Medulla oblongata (tissue), 1 donor: ENCODE measurements around the gene GLRX3.

Source experiments
- DNase-seq: peaks from one replicate; pipeline ENCODE4 v3.0.0-alpha.2; 2015; ENCODE audit errors: extremely low spot score

GLRX3 gene

GRCh38 chr10:130206216-130206737, 70.1 kb downstream of the GLRX3 start:
- DNase-seq = no peak

DNA sequence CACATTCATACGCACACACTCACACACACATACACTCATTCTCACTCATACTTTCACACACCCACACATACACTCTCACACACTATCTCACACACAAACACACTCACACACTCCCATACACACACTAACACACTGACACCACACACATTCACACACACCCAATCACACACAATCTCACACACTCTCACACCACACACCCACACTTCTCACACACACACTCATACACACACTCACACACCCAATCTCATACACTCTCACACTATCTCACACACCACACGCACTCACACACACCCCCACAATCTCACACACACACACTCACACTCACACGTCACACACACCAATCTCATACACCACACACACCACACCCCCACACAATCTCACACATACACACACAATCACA, 71.0 kb downstream of the GLRX3 start:
- DNase-seq = no peak

- DNase-seq = no peak
Observed at GRCh38 chr10:130208807-130209206, 72.6 kb downstream of the GLRX3 start.

- DNase-seq = no peak
Observed at GRCh38 chr10:130212746-130213145, 76.6 kb downstream of the GLRX3 start.

DNA sequence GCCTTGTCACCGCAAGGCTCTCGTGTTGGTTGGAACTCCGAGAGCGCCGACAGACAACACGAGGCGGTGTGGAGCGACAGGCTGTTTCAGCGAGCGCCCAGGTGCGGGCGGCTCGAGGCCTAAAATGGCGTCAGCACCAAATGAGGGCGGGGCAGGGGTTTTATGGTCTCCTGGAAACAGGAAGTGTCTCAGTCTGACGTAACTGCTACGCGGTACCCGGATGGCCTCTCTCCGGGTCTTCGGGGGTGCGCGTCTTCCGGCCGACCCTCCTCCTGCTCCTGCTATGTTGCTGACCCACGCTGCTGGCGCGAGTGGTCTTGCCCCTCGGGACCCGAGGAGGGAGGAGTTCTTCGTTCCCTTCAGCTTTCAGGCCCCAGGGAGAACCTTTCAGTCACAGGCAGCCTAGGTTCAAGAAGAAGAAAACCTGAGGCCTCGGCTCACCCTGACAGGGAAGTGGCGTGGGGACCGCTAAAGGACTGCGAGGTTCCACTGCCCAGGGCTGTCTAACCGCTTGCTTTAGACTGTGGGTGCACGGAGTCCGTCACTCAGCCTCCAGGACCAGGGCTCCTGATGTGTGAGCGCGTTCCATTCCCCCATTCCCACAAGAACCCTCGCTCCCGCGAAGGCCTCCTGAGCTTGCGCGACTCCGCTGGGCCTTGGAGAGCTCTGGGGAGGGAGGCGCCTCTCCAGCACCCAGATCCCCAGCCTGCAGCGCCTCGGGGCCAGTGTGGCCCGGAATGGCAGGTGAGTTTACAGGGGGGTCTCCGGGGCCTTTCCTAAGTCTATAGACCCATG, 77.3 kb downstream of the GLRX3 start:
- DNase-seq = no peak

DNA sequence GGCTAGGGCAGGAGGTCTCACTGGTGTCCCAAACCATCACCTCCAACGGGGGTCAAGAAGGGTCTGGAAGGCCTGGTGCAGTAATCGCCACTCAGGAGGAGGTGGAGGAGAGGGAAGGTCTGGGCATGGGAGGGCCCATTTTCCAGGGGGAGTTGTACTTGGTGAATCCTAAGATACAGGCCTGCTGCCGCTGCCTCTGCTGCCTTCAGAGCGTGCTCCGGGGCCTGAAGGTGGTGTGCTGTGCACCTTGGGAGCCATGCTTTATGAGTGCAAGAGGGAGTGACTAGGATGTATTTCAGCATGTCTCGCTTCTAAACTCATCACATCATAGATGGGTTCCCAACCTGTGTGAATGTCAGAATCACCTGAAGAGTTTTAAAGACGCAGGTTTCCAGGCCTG, 78.2 kb downstream of the GLRX3 start:
- no peak for DNase-seq

GRCh38 chr10:130215151-130215930, 79.2 kb downstream of the GLRX3 start:
- DNase-seq = no peak

DNA sequence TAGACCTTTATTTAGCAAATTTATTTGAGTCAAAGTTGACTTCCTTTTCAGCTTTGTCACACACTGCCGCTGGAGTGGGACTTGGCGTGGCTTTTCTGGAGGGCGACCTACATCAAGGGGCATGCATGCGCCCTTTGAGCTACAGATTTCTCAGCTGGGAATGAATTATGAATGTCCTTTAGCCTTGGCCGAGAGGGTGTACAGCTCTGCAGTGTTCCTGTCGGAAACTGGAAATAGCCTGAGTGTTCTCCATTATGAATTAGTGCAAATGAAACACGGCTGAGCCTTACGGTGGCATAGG, 79.7 kb downstream of the GLRX3 start:
- DNase-seq = no peak

DNA sequence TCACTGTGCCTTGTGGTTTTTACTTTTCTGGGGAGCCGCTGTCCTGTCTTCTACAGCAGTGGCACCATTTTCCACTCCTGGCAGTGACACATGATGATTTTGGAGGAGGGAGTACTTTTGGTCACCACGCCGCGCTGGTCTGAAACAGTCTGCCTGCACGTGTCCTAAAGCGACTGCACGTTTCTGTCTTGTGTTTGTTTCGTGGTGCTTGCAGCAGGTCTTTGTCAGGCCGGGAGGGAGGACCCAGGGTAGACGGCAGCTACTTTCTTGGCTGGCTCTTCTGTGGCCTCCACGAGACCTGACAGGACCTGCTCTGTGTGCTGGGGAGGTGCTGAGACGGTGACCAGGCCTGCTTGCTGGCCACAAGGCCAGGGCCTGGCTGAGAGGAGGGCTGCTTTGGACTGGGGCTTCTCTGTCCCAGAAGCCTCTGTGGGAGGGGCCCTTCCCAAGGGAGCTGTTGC, 82.0 kb downstream of the GLRX3 start:
- no peak for DNase-seq

DNA sequence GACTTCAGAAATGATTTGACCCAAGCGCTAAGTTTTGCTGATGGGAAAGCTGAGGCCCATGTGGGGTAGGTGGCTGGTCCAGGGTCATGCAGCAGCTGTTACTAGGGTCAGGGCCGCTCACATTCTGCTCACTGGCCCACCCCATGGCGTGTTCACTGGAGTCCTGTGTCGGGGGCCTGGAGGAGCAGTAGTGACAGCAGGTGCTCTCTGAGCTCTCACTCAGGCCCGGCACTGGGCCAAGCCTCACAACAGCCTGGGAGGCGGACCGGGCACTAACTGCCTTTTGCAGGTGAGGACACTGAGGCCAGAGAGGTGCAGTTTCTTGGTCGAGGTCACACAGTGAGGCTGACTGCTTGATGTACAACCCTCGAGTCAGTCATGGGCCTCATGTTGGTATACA, 82.7 kb downstream of the GLRX3 start:
- DNase-seq = no peak

DNA sequence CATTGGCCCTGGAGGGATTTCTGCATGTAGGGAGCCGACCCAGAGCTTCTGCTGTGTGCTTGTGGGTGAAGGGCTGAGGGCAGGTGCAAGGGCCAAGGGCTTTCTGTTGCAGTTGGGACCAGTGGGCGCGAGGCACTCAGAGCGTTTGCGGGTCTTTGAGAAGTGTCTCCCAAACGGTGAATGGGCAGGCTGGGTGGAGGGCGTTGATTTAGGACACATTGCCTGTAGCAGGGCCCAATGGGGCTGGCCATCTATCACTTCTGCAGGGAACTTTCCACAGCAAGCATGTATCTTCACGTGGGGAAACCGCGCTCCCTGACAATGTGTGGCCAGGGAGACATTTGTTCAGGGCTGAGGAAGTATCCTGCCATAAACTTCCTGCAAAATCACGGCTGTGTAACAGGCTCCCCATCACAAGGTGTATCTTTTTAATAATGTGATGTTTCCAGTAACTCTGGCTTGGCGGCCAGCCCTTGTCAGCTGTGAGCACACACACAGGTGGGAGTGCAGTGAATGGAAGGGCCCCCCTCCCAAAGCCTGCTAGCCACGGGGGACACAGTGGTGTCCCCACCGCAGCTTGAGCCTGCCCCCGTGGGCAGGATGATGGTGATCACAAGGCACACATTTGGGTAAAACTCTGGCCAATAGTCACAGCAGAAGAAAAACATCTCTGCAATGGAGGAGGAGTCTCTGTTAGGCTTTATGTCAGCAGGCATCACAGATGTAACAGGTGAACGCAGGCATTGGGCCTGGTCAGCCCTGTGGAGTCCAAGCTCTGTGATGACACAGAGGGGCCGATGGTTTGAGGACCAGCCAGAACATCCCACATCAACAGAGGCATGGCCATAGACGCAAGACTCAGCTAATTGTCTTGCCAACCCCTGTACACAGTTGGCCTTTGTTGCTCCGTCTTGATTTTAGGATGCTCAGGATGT, 84.3 kb downstream of the GLRX3 start:
- no peak for DNase-seq

DNA sequence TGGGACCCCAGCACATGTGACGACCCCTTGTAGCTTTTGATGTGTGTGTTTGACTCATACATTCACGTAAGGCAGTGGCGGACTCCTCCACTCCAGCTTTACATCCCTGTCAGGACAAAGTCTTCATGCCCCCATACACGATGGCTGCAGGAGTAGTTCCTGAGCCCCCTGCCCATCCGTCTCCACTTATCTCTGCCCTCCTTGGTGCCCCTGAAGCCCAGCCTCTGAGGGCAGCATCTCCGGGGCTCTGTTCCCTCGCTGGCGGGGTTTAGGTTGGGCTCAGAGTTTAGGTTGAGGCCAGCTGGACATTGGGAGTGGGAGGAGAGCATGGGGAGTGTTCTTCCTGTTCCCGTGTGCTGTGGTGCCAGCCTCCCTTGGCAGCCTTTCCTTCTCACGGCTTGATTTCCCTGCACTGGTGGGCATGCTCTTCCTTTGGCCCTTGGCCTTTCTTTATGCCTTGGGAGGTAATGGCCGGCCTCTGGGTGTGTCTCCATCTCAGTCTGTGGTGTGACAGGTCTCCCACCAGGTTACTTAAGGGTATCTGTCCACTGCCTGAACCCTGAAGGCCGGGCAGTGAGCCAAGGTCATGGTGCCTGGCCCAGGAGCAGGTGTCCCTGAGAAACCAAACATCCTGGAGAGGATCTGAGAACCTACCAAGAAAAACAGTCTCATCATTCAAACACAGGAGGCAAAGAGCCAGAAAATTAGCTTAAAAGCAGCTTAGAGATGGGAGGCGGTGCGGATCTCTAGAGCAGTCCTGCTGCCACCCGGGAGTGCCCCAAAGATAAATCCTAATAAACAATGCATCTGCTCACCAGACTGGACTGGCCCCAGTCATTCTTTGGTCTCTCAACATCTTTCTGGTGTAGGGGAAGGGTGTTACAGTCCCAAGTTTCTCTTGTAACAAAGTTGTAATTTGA, 85.5 kb downstream of the GLRX3 start:
- no peak for DNase-seq

- no peak for DNase-seq
Observed at GRCh38 chr10:130222381-130222780, 86.2 kb downstream of the GLRX3 start.

DNA sequence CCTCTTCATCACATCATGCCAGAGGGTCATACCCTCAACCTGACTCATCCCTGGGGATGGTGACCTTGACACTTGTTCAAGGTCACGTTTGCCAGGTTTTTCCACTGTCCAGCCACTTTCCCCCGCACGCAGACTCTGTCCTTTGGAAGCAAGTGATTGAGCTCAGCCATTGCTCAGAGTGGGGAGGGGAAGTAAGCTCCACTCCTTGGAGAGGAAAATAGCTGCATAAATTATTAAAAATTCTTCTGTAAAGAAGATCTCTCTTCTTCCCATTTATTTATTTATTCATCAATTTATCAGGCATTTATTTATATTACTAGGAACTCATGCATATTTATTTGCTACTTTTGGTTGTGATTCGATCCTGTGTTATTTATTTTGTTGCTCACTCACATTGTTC, 88.0 kb downstream of the GLRX3 start:
- no peak for DNase-seq

- no peak for DNase-seq
Observed at GRCh38 chr10:130226012-130226411, 89.8 kb downstream of the GLRX3 start.

DNA sequence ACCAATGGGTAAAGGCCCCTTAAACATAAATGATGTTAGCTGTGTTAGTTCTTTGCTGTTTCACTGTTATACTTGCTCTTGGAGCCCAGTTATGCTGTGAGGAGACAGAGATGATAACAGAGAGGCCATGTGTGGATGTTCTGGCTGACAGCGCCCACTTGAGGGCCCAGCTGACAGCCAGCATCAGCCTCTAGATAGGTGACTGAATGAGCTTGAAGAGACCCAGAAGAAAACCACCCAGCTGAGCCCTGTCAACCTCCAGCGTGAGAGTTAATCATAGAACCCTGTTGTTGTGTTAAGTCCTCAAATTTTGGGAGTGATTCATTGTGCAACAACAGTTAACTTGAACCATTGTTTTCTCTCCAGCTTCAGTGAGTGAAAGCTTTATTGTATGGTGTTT, 91.7 kb downstream of the GLRX3 start:
- no peak for DNase-seq
